GM20000 (cell line): ENCODE measurements around the gene SUGCT.

Experiments
- DNase-seq: peaks from one replicate; pipeline ENCODE4 v3.0.0; 2012; ENCODE audit warnings: low spot score
- TF ChIP-seq, protein P1 (sequence below): IDR thresholded peaks from 2 replicates; pipeline ENCODE4 v1.5.1; 2012; ENCODE audit warnings: mild to moderate bottlenecking, control low read depth; ENCODE audit errors: extremely low read depth, missing control alignments

SUGCT gene

GRCh38 chr7:40733578-40733977, 598.8 kb downstream of the SUGCT start:
- TF ChIP-seq, protein P1, sequence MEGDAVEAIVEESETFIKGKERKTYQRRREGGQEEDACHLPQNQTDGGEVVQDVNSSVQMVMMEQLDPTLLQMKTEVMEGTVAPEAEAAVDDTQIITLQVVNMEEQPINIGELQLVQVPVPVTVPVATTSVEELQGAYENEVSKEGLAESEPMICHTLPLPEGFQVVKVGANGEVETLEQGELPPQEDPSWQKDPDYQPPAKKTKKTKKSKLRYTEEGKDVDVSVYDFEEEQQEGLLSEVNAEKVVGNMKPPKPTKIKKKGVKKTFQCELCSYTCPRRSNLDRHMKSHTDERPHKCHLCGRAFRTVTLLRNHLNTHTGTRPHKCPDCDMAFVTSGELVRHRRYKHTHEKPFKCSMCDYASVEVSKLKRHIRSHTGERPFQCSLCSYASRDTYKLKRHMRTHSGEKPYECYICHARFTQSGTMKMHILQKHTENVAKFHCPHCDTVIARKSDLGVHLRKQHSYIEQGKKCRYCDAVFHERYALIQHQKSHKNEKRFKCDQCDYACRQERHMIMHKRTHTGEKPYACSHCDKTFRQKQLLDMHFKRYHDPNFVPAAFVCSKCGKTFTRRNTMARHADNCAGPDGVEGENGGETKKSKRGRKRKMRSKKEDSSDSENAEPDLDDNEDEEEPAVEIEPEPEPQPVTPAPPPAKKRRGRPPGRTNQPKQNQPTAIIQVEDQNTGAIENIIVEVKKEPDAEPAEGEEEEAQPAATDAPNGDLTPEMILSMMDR = no peak
- no peak for DNase-seq

DNA sequence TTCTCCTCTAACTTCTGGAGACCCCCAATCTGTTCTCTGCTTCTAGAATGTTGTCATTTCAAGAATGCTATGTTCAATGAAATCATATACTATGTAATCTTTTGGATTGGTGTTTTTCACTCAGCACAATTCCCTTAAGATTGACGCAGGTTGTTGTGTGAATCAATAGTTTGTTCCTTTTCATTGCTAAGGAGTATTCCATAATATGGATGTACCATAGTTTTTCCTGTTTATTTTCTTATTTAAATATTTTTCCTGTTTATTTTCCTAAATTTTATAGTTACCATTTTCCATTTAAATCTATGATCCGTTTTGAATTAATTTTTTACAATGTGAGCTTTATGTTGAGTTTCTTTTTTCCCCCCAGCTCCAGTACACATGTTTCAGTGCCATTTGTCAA, 604.5 kb downstream of the SUGCT start:
- no peak for DNase-seq
- TF ChIP-seq, protein P1 = no peak

GRCh38 chr7:40742270-40742669, 607.5 kb downstream of the SUGCT start:
- DNase-seq = no peak

DNA sequence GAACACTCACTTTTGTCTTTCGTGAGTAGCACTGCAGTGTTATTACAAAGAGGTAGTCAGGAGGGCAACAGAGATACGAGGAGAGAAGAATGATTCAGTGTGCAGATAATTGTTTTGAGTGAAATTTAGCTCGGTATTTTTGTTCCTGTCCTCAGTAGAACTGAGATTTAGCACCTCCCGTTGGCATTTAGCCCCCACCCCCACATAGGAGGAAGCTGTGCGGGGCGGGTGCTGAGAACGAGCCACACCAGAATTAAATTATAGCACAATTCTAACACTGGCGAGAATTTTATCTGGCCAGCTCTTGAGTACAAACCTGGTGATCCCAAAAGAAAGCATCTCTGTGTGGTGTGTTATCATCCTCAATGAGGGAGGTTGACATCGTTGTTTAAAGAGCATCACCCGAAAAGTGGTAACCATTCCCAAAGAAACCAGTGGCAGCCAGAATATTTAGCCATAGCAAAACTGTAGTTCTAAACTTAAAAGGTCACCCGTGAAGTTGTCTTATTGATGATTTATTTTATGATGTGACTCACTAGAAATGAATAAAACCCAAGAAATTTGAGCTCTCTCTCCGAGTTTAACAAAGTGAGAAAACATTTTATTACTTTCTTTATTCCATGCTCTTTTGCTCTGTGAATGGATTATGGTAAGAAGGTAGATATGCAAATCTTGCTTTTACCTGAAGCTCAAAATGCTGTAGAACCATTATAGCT, 612.2 kb downstream of the SUGCT start:
- DNase-seq = no peak
- TF ChIP-seq, protein P1 = no peak

More at GRCh38 chr7:40742270-40742669, 607.5 kb downstream of the SUGCT start:
- TF ChIP-seq, protein P1 = no peak

DNA sequence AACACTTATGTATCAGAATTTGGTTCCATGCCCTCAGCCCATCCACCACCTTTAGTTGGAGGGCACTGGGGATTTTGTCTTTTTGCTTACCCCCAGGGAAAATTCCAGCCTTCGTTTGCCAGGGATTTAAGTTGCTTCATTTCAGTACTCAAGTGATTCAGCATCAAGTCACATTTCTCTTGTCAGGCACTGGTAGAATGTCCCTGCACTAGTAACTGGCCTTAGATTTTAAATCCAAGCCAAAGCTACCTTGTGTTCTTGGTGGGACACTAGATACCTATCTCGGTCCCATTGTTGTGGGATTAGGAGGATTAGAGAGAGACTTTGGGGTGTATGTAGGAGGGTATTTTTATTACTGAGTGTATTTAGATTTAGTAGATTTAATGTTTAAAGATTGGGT, 613.1 kb downstream of the SUGCT start:
- TF ChIP-seq, protein P1 = no peak
- DNase-seq = no peak

DNA sequence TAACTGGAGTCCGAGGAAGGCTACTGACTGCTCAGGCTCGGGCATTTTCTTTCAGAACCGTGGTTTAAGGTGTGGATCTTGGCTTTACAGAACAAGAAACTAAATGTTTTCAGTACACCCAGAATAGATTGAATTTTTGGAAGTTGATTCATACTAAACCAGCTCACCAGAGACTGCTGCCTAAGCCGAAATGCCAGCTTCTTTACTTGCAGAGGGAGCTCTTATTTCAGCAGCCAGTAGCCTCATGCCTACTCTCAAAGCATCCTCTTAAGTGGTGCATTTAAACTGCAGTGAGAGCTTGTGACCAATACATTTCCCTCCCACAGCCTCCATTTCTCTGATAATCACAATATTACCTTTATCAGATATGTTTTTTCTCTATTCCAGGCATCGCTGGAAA, 615.1 kb downstream of the SUGCT start:
- no peak for DNase-seq
- TF ChIP-seq, protein P1 = no peak

DNA sequence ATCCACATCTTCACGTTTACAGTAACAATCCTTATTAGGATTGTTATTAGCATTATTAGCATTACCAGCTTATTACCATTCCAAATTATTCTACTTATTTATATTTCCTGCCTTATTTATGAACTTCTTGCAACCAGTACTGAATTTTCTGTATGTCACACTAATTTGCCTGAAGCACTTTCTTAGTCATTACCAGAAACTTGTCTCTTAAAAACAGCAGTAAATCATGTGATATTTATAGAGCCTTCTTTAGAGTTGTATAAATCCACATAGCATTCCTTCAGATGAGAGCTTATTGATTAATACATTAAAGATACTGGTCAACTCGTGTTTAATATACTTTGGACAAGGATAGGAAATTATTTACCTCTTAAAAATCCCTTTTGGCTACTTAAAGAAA, 618.6 kb downstream of the SUGCT start:
- TF ChIP-seq, protein P1 = no peak
- DNase-seq = no peak
